DMS114 treated with DMSO at 0.1 percent for 48 hours (cell line): Measurements from ENCODE around the gene STEAP4.

Source experiments
- DNase-seq: peaks from one replicate; lab custom pipeline; 2025; ENCODE audit not compliant: unreplicated experiment; lab: John Stamatoyannopoulos, UW

STEAP4 gene

GRCh38 chr7:88223265-88223664 is 83.4 kb downstream of the STEAP4 start:
- no peak for DNase-seq
